ENCODE data around the gene MALRD1.

DNA sequence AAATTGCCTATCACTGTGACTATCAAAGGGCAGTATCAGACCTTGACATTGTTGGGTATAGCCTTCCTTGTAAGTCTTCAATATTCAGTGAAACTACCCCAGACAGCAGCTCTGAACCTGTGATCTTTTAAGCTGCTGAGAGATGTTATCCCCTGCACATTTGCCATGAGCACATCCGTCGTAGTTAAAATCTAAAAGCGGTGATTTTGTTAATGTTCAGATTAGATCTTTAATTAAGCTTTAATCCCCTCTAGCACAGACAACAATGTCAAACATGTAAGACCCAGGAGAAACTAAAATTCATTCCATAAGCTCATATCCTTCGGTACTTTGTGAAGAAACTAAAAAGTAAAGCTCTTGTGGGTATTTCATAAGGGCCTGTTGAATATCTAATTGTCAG, 105.8 kb downstream of the MALRD1 start:
- TF ChIP-seq POLR2A (IDR thresholded peaks at IDR 0.05) (no peak), CTCF (IDR thresholded peaks at IDR 0.05) (no peak), EP300 (IDR thresholded peaks at IDR 0.05) (no peak), POLR2AphosphoS5 (IDR thresholded peaks at IDR 0.05) (no peak)

Measured in sigmoid colon (tissue), 4 donors.